Measurements from ENCODE around the gene SYPL2.

DNA sequence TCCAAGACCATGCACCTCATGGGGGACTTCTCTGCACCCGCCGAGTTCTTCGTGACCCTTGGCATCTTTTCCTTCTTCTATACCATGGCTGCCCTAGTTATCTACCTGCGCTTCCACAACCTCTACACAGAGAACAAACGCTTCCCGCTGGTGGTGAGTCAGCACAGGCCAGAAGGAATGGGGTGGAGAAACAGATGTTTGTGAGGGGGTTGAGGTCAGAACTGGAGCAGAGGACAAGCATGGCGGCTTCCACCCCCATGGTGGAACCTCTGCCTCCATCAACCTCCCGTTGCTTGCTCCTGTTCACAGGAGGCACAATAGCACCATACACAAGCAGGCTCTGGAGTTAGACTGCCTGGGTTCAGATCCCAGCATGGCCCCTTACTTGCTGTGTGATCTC, 10.5 kb downstream of the SYPL2 start:
- no peak for TF ChIP-seq POLR2A (IDR thresholded peaks at IDR 0.05)
- TF ChIP-seq, protein P1, sequence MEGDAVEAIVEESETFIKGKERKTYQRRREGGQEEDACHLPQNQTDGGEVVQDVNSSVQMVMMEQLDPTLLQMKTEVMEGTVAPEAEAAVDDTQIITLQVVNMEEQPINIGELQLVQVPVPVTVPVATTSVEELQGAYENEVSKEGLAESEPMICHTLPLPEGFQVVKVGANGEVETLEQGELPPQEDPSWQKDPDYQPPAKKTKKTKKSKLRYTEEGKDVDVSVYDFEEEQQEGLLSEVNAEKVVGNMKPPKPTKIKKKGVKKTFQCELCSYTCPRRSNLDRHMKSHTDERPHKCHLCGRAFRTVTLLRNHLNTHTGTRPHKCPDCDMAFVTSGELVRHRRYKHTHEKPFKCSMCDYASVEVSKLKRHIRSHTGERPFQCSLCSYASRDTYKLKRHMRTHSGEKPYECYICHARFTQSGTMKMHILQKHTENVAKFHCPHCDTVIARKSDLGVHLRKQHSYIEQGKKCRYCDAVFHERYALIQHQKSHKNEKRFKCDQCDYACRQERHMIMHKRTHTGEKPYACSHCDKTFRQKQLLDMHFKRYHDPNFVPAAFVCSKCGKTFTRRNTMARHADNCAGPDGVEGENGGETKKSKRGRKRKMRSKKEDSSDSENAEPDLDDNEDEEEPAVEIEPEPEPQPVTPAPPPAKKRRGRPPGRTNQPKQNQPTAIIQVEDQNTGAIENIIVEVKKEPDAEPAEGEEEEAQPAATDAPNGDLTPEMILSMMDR (IDR thresholded peaks at IDR 0.05), result no peak
- TF ChIP-seq POLR2AphosphoS5 (IDR thresholded peaks at IDR 0.05), result no peak

Measured in gastroesophageal sphincter (tissue), 3 donors.